HG02852 (cell line): ENCODE data around the gene SIMC1.

ENCODE experiments used
- ATAC-seq: cut with Tn5 transposase; IDR thresholded peaks from one replicate; pipeline ENCODE4 v1.9.1; 2021; ENCODE audit warnings: mild to moderate bottlenecking, moderate library complexity; ENCODE audit not compliant: unreplicated experiment

SIMC1 gene

GRCh38 chr5:176361437-176362232 lies 123.4 kb downstream of the SIMC1 start, which contains the start of gene KIAA1191:
KIAA1191 (minus strand) TSS chr5:176361764; CDS start chr5:176359508, 2,256 bp downstream.
- peak; percentile 77 for ATAC-seq

GRCh38 chr5:176362233-176362490 lies 123.9 kb downstream of the SIMC1 start:
- ATAC-seq, result peak; percentile 5

GRCh38 chr5:176364765-176365350 lies 126.6 kb downstream of the SIMC1 start:
- no peak for ATAC-seq

GRCh38 chr5:176365351-176366231 lies 127.4 kb downstream of the SIMC1 start, which contains the start of gene ARL10:
ARL10 (plus strand) TSS chr5:176365487; CDS start chr5:176365564, 77 bp downstream.
- peak; percentile 40 for ATAC-seq

- ATAC-seq, result no peak
Observed at GRCh38 chr5:176366232-176366894, 128.1 kb downstream of the SIMC1 start.

- ATAC-seq, result no peak
Observed at GRCh38 chr5:176368726-176369125, 130.5 kb downstream of the SIMC1 start.

GRCh38 chr5:176369934-176370711 lies 131.9 kb downstream of the SIMC1 start:
- ATAC-seq, result no peak

- ATAC-seq, result no peak
Observed at GRCh38 chr5:176371621-176372539, 133.7 kb downstream of the SIMC1 start.

- no peak for ATAC-seq
Observed at GRCh38 chr5:176373100-176373818, 135.0 kb downstream of the SIMC1 start.

- ATAC-seq, result peak; percentile 77
Observed at GRCh38 chr5:176379881-176380280, 141.7 kb downstream of the SIMC1 start.

- no peak for ATAC-seq
Observed at GRCh38 chr5:176381423-176381822, 143.2 kb downstream of the SIMC1 start.

- no peak for ATAC-seq
Observed at GRCh38 chr5:176381979-176382378, 143.8 kb downstream of the SIMC1 start.

- no peak for ATAC-seq
Observed at GRCh38 chr5:176382721-176383120, 144.5 kb downstream of the SIMC1 start.

GRCh38 chr5:176383248-176383905 lies 145.2 kb downstream of the SIMC1 start:
- no peak for ATAC-seq

GRCh38 chr5:176383961-176384360 lies 145.7 kb downstream of the SIMC1 start:
- no peak for ATAC-seq

- ATAC-seq, result no peak
Observed at GRCh38 chr5:176384366-176384930, 146.2 kb downstream of the SIMC1 start.

GRCh38 chr5:176384991-176385390 lies 146.8 kb downstream of the SIMC1 start:
- no peak for ATAC-seq

GRCh38 chr5:176386491-176386890 lies 148.3 kb downstream of the SIMC1 start:
- no peak for ATAC-seq
